ENCODE measurements around the gene ADGRB2. TPM values are rescaled to one million over a fixed set of nuclear protein-coding genes. Genes with fewer than 3 reads are reported as not detected.

ADGRB2 gene
- total RNA-seq, 4 donors from 2014 or later = 1.1 to 2.2 (median 1.7) TPM; not detected in 1

- Histone ChIP-seq H3K27me3 (no peaks in the 10 kb centered on the region), H3K4me3 (no peak overlapping the region), H3K9me3 (no peaks in the 10 kb centered on the region), H3K4me1 (no peaks in the 10 kb centered on the region), H3K27ac (no peak overlapping the region), H3K36me3 (no peaks in the 10 kb centered on the region)
- intact Hi-C loops (cut with DNase I; ENCODE audit: low total_unique reads) (no loop called here), in situ Hi-C loops (cut with MboI; ENCODE audit: low sequenced_read_pairs in 4 of 4) (no loop called here)
- ATAC-seq = no peak
- no peak for TF ChIP-seq POLR2A (IDR thresholded peaks at IDR 0.05)
- TF ChIP-seq CTCF (IDR thresholded peaks at IDR 0.05 in 4 of 5, conservative IDR thresholded peaks at IDR 0.05 in 1 of 5) = no peak
- no peak for DNase-seq
Measured at GRCh38 chr1:31727195-31727594, 36.9 kb downstream of the ADGRB2 start.

GRCh38 chr1:31726715-31727114, 37.4 kb downstream of the ADGRB2 start:
- Histone ChIP-seq H3K4me3 (no peak overlapping the region), H3K36me3 (no peaks in the 10 kb centered on the region), H3K4me1 (no peaks in the 10 kb centered on the region), H3K9me3 (no peaks in the 10 kb centered on the region), H3K27ac (no peak overlapping the region), H3K27me3 (no peaks in the 10 kb centered on the region)
- DNase-seq = no peak
- TF ChIP-seq POLR2A (IDR thresholded peaks at IDR 0.05) (no peak), CTCF (IDR thresholded peaks at IDR 0.05 in 4 of 5, conservative IDR thresholded peaks at IDR 0.05 in 1 of 5) (no peak)
- intact Hi-C loops (cut with DNase I; ENCODE audit: low total_unique reads) = no loop called here
- in situ Hi-C loops (cut with MboI; ENCODE audit: low sequenced_read_pairs in 4 of 4) = no loop called here
- ATAC-seq = no peak

GRCh38 chr1:31725777-31726535, 38.2 kb downstream of the ADGRB2 start:
- Histone ChIP-seq H3K27me3 (no peaks in the 10 kb centered on the region), H3K9me3 (no peaks in the 10 kb centered on the region), H3K4me3 (no peak overlapping the region), H3K36me3 (no peaks in the 10 kb centered on the region), H3K27ac (no peak overlapping the region), H3K4me1 (no peaks in the 10 kb centered on the region)
- intact Hi-C loops (cut with DNase I; ENCODE audit: low total_unique reads) (no loop called here), in situ Hi-C loops (cut with MboI; ENCODE audit: low sequenced_read_pairs in 4 of 4) (no loop called here)
- DNase-seq = no peak
- no peak for ATAC-seq
- TF ChIP-seq CTCF (IDR thresholded peaks at IDR 0.05 in 4 of 5, conservative IDR thresholded peaks at IDR 0.05 in 1 of 5) (no peak), POLR2A (IDR thresholded peaks at IDR 0.05) (no peak)

- no peak overlapping the region for H3K27ac ChIP-seq
- H3K4me3 ChIP-seq = no peak overlapping the region
- no peaks in the 10 kb centered on the region for H3K9me3 ChIP-seq
- no peaks in the 10 kb centered on the region for H3K36me3 ChIP-seq
- intact Hi-C loops (cut with DNase I; ENCODE audit: low total_unique reads) (no loop called here), in situ Hi-C loops (cut with MboI; ENCODE audit: low sequenced_read_pairs in 4 of 4) (no loop called here)
- no peak for DNase-seq
- H3K27me3 ChIP-seq = no peaks in the 10 kb centered on the region
- ATAC-seq = no peak
- no peaks in the 10 kb centered on the region for H3K4me1 ChIP-seq
- TF ChIP-seq CTCF (IDR thresholded peaks at IDR 0.05 in 4 of 5, conservative IDR thresholded peaks at IDR 0.05 in 1 of 5) = no peak
- TF ChIP-seq POLR2A (IDR thresholded peaks at IDR 0.05) = no peak
Measured at GRCh38 chr1:31725134-31725533, 39.0 kb downstream of the ADGRB2 start.

All from gastrocnemius medialis (tissue), 4 donors.